HG03565 (cell line): ENCODE data around the gene GAD2.
"Not testable (repeated sequence)": the region's sequence is repeated elsewhere in the genome, so short reads cannot be mapped to it uniquely, and the experiment has no call there.

Experiments used
- ATAC-seq: cut with Tn5 transposase; IDR thresholded peaks from one replicate; pipeline ENCODE4 v1.9.1; 2021; ENCODE audit warnings: mild to moderate bottlenecking, moderate library complexity; ENCODE audit not compliant: unreplicated experiment

The GAD2 gene

DNA sequence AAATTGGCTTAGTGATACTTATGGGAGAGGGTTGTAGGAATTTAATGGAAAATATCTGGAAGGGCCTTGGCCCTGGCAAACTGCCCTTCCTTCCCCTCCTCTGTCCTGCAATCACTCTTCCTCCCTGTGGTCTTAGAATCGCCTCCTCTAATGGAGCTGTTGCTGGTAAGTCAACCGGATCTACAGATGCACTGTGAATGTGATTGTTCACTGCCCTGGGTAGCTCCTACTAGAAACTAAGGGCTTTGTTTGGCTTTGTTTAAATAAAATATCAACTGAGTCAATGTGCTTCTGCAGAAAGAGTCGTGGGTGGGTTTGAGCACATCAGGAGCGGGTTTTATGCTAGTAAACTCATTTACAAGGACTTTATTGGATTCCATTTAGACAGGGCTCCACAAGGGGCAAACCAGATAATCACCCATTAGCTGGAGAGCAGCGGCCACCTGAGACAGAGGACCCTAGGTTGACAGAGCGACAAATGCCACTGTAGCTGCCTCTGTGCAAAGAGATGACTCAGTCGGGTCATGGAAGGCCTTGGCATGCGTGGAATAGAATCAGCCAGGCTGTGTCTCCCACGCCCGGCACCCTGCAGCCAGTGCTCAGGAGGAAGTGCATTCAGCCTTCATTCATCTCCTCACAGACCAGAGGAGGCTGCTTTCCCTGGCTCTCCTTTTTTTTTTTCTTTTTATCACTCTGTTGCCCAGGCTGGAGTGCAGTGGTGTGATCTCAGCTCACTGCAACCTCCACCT, 97.9 kb downstream of the GAD2 start:
- no peak for ATAC-seq

DNA sequence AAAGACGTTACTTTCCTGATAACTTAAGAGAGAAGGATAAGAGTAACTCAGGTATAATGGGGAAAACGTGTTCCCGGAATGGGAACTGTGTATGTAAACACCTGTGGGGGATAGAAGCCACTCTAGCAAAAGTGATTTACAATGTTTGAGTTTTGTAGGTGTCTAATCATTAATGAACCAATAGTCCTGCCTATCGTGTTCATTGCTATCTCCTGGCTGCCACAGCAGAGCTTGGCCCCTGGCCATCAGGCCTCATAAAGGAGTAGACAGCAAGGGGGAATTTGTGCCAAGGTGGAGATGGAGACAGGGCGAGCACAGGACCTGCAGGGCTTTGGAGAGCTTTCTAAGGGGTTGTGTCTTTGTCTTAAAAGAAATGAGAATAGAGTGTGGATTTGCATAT, 102.1 kb downstream of the GAD2 start:
- ATAC-seq, result no peak

DNA sequence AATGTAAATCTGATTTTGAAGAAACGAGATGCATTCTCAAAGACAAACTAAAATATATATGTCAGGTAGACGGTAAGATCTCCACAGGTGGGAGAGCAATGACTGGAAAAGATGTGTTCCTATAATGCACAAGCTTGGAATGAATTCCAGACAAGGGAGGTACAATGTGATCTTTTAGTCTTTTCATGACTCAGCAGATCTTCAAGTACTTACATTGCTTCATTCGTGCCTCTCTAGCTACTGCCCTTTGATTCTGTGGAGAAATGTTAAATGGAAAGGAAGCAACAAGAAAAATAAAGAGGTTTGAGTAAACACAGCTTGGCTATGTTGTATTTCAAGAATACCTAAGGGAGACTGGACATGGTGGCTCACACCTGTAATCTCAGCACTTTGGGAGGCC, 106.6 kb downstream of the GAD2 start:
- no peak for ATAC-seq

GRCh38 chr10:26326851-26327250, 110.3 kb downstream of the GAD2 start:
- no peak for ATAC-seq

GRCh38 chr10:26327811-26328210, 111.2 kb downstream of the GAD2 start:
- no peak for ATAC-seq

GRCh38 chr10:26331371-26331770, 114.8 kb downstream of the GAD2 start:
- ATAC-seq, result no peak

- no peak for ATAC-seq
These were observed 117.8 kb downstream of the GAD2 start for GRCh38 chr10:26334232-26334931.

GRCh38 chr10:26334932-26335573, 118.5 kb downstream of the GAD2 start:
- ATAC-seq, result peak; percentile 79

DNA sequence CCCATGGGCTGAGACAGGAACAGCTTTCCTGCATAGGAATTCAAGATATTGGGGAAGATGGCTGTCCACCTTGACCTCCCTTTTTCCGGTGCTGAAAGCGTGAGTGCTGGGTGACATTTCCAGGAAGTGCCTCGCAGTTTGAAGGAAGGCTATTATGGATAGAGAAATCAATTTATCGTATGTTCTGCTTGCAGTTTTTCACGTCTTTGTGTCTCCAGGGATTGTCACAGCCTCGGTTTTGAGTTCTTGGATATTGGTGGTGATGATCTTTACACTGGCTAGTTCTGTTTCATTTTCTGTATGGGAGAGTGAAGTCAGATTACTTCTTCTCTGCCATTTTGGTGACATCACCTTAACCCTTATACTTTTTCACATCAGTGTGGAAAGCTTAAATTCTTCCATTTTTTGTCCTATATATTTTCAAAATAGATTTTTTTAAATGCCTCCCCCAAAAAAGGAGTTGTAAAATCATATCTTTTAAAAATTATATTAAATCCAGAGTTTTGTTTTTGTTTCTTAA, 119.1 kb downstream of the GAD2 start:
- peak; percentile 35 for ATAC-seq

GRCh38 chr10:26336979-26337378, 120.4 kb downstream of the GAD2 start:
- ATAC-seq, result no peak

DNA sequence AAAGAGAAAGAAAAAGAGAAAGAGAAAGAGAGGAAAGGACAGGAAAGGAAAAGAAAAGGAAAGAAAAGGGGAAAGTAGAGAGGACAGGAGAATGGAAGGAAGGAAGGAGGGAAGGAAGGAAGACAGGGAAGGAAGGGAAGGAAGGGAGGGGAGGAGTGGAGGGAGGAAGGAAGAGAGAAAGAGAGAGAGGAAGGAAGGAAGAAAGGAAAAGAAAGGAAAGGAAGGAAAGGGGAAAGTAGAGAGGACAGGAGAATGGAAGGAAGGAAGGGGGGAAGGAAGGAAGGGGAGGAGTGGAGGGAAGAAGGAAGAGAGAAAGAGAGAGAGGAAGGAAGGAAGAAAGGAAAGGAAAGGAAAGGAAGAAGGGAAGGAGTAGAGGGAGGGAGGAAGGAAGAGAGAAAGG, 125.1 kb downstream of the GAD2 start:
- ATAC-seq, result no peak

- ATAC-seq, result not testable (repeated sequence)
These were observed 132.3 kb downstream of the GAD2 start for GRCh38 chr10:26348821-26349417.
